ENCODE measurements around the gene INPP5B. TPM values are rescaled to one million over a fixed set of nuclear protein-coding genes. Genes with fewer than 3 reads are reported as not detected.
"Not testable (repeated sequence)": the region's sequence is repeated elsewhere in the genome, so short reads cannot be mapped to it uniquely, and the experiment has no call there.

Gene INPP5B
- total RNA-seq, 1 donor: 18.6 TPM

- Histone ChIP-seq H3K4me3 (ENCODE audit: low read length) (peak overlapping the region; percentile 87), H3K9me3 (ENCODE audit: low read depth, low read length) (no peaks in the 10 kb centered on the region), H3K4me1 (ENCODE audit: insufficient read depth, low read length) (peaks cover 41% of the 10 kb centered on the region), H3K27me3 (ENCODE audit: insufficient read depth, low read length) (no peaks in the 10 kb centered on the region)
Measured at GRCh38 chr1:37931361-37932158, 15.3 kb downstream of the INPP5B start.

- Histone ChIP-seq H3K9me3 (ENCODE audit: low read depth, low read length) (no peaks in the 10 kb centered on the region), H3K27me3 (ENCODE audit: insufficient read depth, low read length) (no peaks in the 10 kb centered on the region), H3K4me3 (ENCODE audit: low read length) (peak overlapping the region; percentile 87), H3K4me1 (ENCODE audit: insufficient read depth, low read length) (peaks cover 47% of the 10 kb centered on the region)
Measured at GRCh38 chr1:37931102-37931360, 15.8 kb downstream of the INPP5B start.

GRCh38 chr1:37930246-37931101 lies 16.4 kb downstream of the INPP5B start:
- no peaks in the 10 kb centered on the region for H3K27me3 ChIP-seq (ENCODE audit: insufficient read depth, low read length)
- peak overlapping the region; percentile 87 for H3K4me3 ChIP-seq (ENCODE audit: low read length)
- H3K9me3 ChIP-seq (ENCODE audit: low read depth, low read length): no peaks in the 10 kb centered on the region
- peaks cover 51% of the 10 kb centered on the region for H3K4me1 ChIP-seq (ENCODE audit: insufficient read depth, low read length)

- peaks cover 86% of the 10 kb centered on the region for H3K4me1 ChIP-seq (ENCODE audit: insufficient read depth, low read length)
- H3K27me3 ChIP-seq (ENCODE audit: insufficient read depth, low read length): no peaks in the 10 kb centered on the region
- no peaks in the 10 kb centered on the region for H3K9me3 ChIP-seq (ENCODE audit: low read depth, low read length)
- no peak overlapping the region for H3K4me3 ChIP-seq (ENCODE audit: low read length)
Measured at GRCh38 chr1:37926038-37926924, 20.6 kb downstream of the INPP5B start.

GRCh38 chr1:37925316-37925715 lies 21.5 kb downstream of the INPP5B start:
- Histone ChIP-seq H3K9me3 (ENCODE audit: low read depth, low read length) (no peaks in the 10 kb centered on the region), H3K4me3 (ENCODE audit: low read length) (no peak overlapping the region), H3K4me1 (ENCODE audit: insufficient read depth, low read length) (peaks cover 78% of the 10 kb centered on the region)

GRCh38 chr1:37923551-37923889 lies 23.3 kb downstream of the INPP5B start:
- Histone ChIP-seq H3K9me3 (ENCODE audit: low read depth, low read length) (no peaks in the 10 kb centered on the region), H3K4me3 (ENCODE audit: low read length) (no peak overlapping the region), H3K4me1 (ENCODE audit: insufficient read depth, low read length) (peaks cover 75% of the 10 kb centered on the region), H3K27me3 (ENCODE audit: insufficient read depth, low read length) (no peaks in the 10 kb centered on the region)

More at GRCh38 chr1:37925316-37925715, 21.5 kb downstream of the INPP5B start:
- no peaks in the 10 kb centered on the region for H3K27me3 ChIP-seq (ENCODE audit: insufficient read depth, low read length)

- Histone ChIP-seq H3K9me3 (ENCODE audit: low read depth, low read length) (no peaks in the 10 kb centered on the region), H3K4me1 (ENCODE audit: insufficient read depth, low read length) (peaks cover 80% of the 10 kb centered on the region), H3K4me3 (ENCODE audit: low read length) (no peak overlapping the region), H3K27me3 (ENCODE audit: insufficient read depth, low read length) (no peaks in the 10 kb centered on the region)
Measured at GRCh38 chr1:37922767-37923550, 23.9 kb downstream of the INPP5B start.

- no peaks in the 10 kb centered on the region for H3K27me3 ChIP-seq (ENCODE audit: insufficient read depth, low read length)
- peaks cover 48% of the 10 kb centered on the region for H3K4me1 ChIP-seq (ENCODE audit: insufficient read depth, low read length)
- no peak overlapping the region for H3K4me3 ChIP-seq (ENCODE audit: low read length)
- H3K9me3 ChIP-seq (ENCODE audit: low read depth, low read length): no peaks in the 10 kb centered on the region
Measured at GRCh38 chr1:37919277-37919676, 27.6 kb downstream of the INPP5B start.

GRCh38 chr1:37915476-37916093 lies 31.3 kb downstream of the INPP5B start:
- Histone ChIP-seq H3K4me3 (ENCODE audit: low read length) (no peak overlapping the region), H3K9me3 (ENCODE audit: low read depth, low read length) (no peaks in the 10 kb centered on the region), H3K4me1 (ENCODE audit: insufficient read depth, low read length) (peaks cover 17% of the 10 kb centered on the region), H3K27me3 (ENCODE audit: insufficient read depth, low read length) (no peaks in the 10 kb centered on the region)

- no peaks in the 10 kb centered on the region for H3K9me3 ChIP-seq (ENCODE audit: low read depth, low read length)
- H3K27me3 ChIP-seq (ENCODE audit: insufficient read depth, low read length): no peaks in the 10 kb centered on the region
- H3K4me1 ChIP-seq (ENCODE audit: insufficient read depth, low read length): peaks cover 17% of the 10 kb centered on the region
- no peak overlapping the region for H3K4me3 ChIP-seq (ENCODE audit: low read length)
Measured at GRCh38 chr1:37914719-37915475, 32.0 kb downstream of the INPP5B start.

- not testable (repeated sequence) for H3K27me3 ChIP-seq (ENCODE audit: insufficient read depth, low read length); H3K9me3 ChIP-seq (ENCODE audit: low read depth, low read length); H3K4me1 ChIP-seq (ENCODE audit: insufficient read depth, low read length); H3K4me3 ChIP-seq (ENCODE audit: low read length)
Measured at GRCh38 chr1:37911478-37911877, 35.4 kb downstream of the INPP5B start.

GRCh38 chr1:37910886-37911285 lies 36.0 kb downstream of the INPP5B start:
- H3K27me3 ChIP-seq (ENCODE audit: insufficient read depth, low read length); H3K9me3 ChIP-seq (ENCODE audit: low read depth, low read length); H3K4me3 ChIP-seq (ENCODE audit: low read length): not testable (repeated sequence)

GRCh38 chr1:37908531-37908930 lies 38.3 kb downstream of the INPP5B start:
- not testable (repeated sequence) for H3K27me3 ChIP-seq (ENCODE audit: insufficient read depth, low read length); H3K4me3 ChIP-seq (ENCODE audit: low read length); H3K9me3 ChIP-seq (ENCODE audit: low read depth, low read length); H3K4me1 ChIP-seq (ENCODE audit: insufficient read depth, low read length)

More at GRCh38 chr1:37910886-37911285, 36.0 kb downstream of the INPP5B start:
- not testable (repeated sequence) for H3K4me1 ChIP-seq (ENCODE audit: insufficient read depth, low read length)
